Tibial nerve (tissue), 4 donors: ENCODE results near the gene RPS25. TPM values are rescaled to one million over a fixed set of nuclear protein-coding genes. Genes with fewer than 3 reads are reported as not detected.

Experiments
- DNase-seq, 2 donors: peaks; one replicate each; pipeline ENCODE4 v3.0.0-alpha.2; 2019; ENCODE audit warnings: low spot score in 2 of 2
- H3K27ac ChIP-seq, 4 donors: fragments of 200-600 bp; sonication (generic) in 3 of 4; one replicate each; pipeline ENCODE4 v1.5.1; 2017 to 2019; ENCODE audit warnings: mild to moderate bottlenecking in 1 of 4
- H3K27me3 ChIP-seq, 2 donors: fragments of 200-600 bp; sonication (generic) in 1 of 2; one replicate each; pipeline versions ENCODE4 v1.5.1 to v1.6.0; 2017 to 2019
- H3K36me3 ChIP-seq, 3 donors: fragments of 200-600 bp; sonication (generic); one replicate each; pipeline ENCODE4 v1.5.1; 2018 to 2019
- H3K4me1 ChIP-seq, 4 donors: fragments of 200-600 bp; sonication (generic) in 3 of 4; one replicate each; pipeline ENCODE4 v1.5.1; 2017 to 2019
- H3K4me3 ChIP-seq, 4 donors: fragments of 200-600 bp; sonication (generic) in 3 of 4; one replicate each; pipeline ENCODE4 v1.5.1; 2017 to 2019; ENCODE audit warnings: mild to moderate bottlenecking in 1 of 4, moderate library complexity in 1 of 4
- H3K9me3 ChIP-seq, 4 donors: fragments of 200-600 bp; sonication (generic) in 3 of 4; one replicate each; pipeline ENCODE4 v1.5.1; 2017 to 2019
- CTCF ChIP-seq, 5 experiments: fragments of 200-600 bp in 3 of 5; fragments of 450-650 bp in 2 of 5; sonication (generic) in 3 of 5; IDR thresholded peaks; one replicate each; pipeline ENCODE4 v1.5.1; 2016 to 2019; ENCODE audit warnings: antibody characterized with exemption in 5 of 5, mild to moderate bottlenecking in 3 of 5, moderate library complexity in 2 of 5
- EP300 ChIP-seq, 2 donors: sonication (generic); formaldehyde crosslinking; IDR thresholded peaks; one replicate each; pipeline ENCODE4 v1.6.1; 2017; ENCODE audit warnings: antibody characterized with exemption in 2 of 2, mild to moderate bottlenecking in 1 of 2
- POLR2A ChIP-seq, 2 donors: fragments of 450-650 bp; IDR thresholded peaks; one replicate each; pipeline ENCODE4 v1.6.1; 2017; ENCODE audit warnings: antibody characterized with exemption in 2 of 2, mild to moderate bottlenecking in 2 of 2, moderate library complexity in 2 of 2
- WGBS, 2 donors: methylation state at CpG; one replicate each; pipeline ENCODE4 v1.1.5; 2018; 5-methylcytosine and 5-hydroxymethylcytosine counted together
- total RNA-seq, 4 donors: library from RNA; depleted of rRNA; stranded (reverse); fragments of >200 nt; gene quantifications; one replicate each; pipeline ENCODE4 v1.1.0, GENCODE V29; 2016

The RPS25 gene
- total RNA-seq, 4 donors from 2014 or later = 1,034 to 1,871 (median 1,524) TPM

- no peak for DNase-seq
- WGBS, 2 donors = 92 to 94% methylated on average over 23 of the region's 23 CpGs
- Histone ChIP-seq H3K27me3 (no peaks in the 10 kb centered on the region), H3K27ac (no peak overlapping the region), H3K4me3 (no peak overlapping the region), H3K9me3 (no peaks in the 10 kb centered on the region), H3K4me1 (peaks cover 0 to 17% (median 7%) of the 10 kb centered on the region in 4 donors), H3K36me3 (peaks cover 2 to 80% (median 59%) of the 10 kb centered on the region in 3 donors)
- TF ChIP-seq CTCF (IDR thresholded peaks at IDR 0.05) (no peak), POLR2A (IDR thresholded peaks at IDR 0.05) (no peak), EP300 (IDR thresholded peaks at IDR 0.05) (no peak)
Observed at GRCh38 chr11:119052163-119052814, 34.1 kb upstream of the RPS25 start.

GRCh38 chr11:119051440-119052162, 33.5 kb upstream of the RPS25 start:
- Histone ChIP-seq H3K27ac (no peak overlapping the region), H3K27me3 (no peaks in the 10 kb centered on the region), H3K9me3 (no peaks in the 10 kb centered on the region), H3K36me3 (peaks cover 2 to 86% (median 64%) of the 10 kb centered on the region in 3 donors), H3K4me3 (no peak overlapping the region), H3K4me1 (peaks cover 0 to 17% (median 7%) of the 10 kb centered on the region in 4 donors)
- WGBS, 2 donors = 68 to 77% methylated on average over 16 to 17 of the region's 17 CpGs
- no peak for DNase-seq
- TF ChIP-seq CTCF (IDR thresholded peaks at IDR 0.05) (no peak), EP300 (IDR thresholded peaks at IDR 0.05) (no peak), POLR2A (IDR thresholded peaks at IDR 0.05) (no peak)

GRCh38 chr11:119049081-119049480, 30.9 kb upstream of the RPS25 start:
- H3K4me3 ChIP-seq = no peak overlapping the region
- H3K27ac ChIP-seq = no peak overlapping the region
- H3K4me1 ChIP-seq = no peaks in the 10 kb centered on the region
- TF ChIP-seq CTCF (IDR thresholded peaks at IDR 0.05) (no peak), EP300 (IDR thresholded peaks at IDR 0.05) (no peak), POLR2A (IDR thresholded peaks at IDR 0.05) (no peak)
- no peak for DNase-seq
- H3K27me3 ChIP-seq = no peaks in the 10 kb centered on the region
- 90 to 96% methylated on average over 7 of the region's 7 CpGs for WGBS, 2 donors
- peaks cover 2 to 99% (median 62%) of the 10 kb centered on the region in 3 donors for H3K36me3 ChIP-seq
- H3K9me3 ChIP-seq = no peaks in the 10 kb centered on the region

GRCh38 chr11:119048644-119049043, 30.5 kb upstream of the RPS25 start:
- TF ChIP-seq EP300 (IDR thresholded peaks at IDR 0.05) (no peak), CTCF (IDR thresholded peaks at IDR 0.05) (no peak), POLR2A (IDR thresholded peaks at IDR 0.05) (no peak)
- DNase-seq = no peak
- Histone ChIP-seq H3K4me1 (no peaks in the 10 kb centered on the region), H3K27me3 (no peaks in the 10 kb centered on the region), H3K4me3 (no peak overlapping the region), H3K27ac (no peak overlapping the region), H3K9me3 (no peaks in the 10 kb centered on the region), H3K36me3 (peaks cover 2 to 96% (median 58%) of the 10 kb centered on the region in 3 donors)
- 89 to 93% methylated on average over 9 of the region's 9 CpGs for WGBS, 2 donors

- no peak overlapping the region for H3K27ac ChIP-seq
- TF ChIP-seq POLR2A (IDR thresholded peaks at IDR 0.05) (no peak), CTCF (IDR thresholded peaks at IDR 0.05) (no peak), EP300 (IDR thresholded peaks at IDR 0.05) (no peak)
- no peak for DNase-seq
- no peaks in the 10 kb centered on the region for H3K4me1 ChIP-seq
- H3K36me3 ChIP-seq = peaks cover 2 to 81% (median 47%) of the 10 kb centered on the region in 3 donors
- H3K9me3 ChIP-seq = no peaks in the 10 kb centered on the region
- H3K27me3 ChIP-seq = no peaks in the 10 kb centered on the region
- WGBS, 2 donors = 92 to 98% methylated on average over 6 of the region's 6 CpGs
- no peak overlapping the region for H3K4me3 ChIP-seq
Observed at GRCh38 chr11:119047205-119047604, 29.1 kb upstream of the RPS25 start.
